Ascending aorta (tissue), 2 donors: ENCODE data around the gene TAB2. TPM values are rescaled to one million over a fixed set of nuclear protein-coding genes. Genes with fewer than 3 reads are reported as not detected.

Experiments
- DNase-seq, 2 donors: peaks; one replicate each; pipeline ENCODE4 v3.0.0-alpha.2; 2019; ENCODE audit warnings: low spot score in 2 of 2
- H3K27ac ChIP-seq, 2 donors: fragments of 200-600 bp; sonication (generic); one replicate each; pipeline ENCODE4 v1.5.1; 2016 to 2017; ENCODE audit warnings: mild to moderate bottlenecking in 1 of 2
- H3K27me3 ChIP-seq: fragments of 200-600 bp; sonication (generic); one replicate; pipeline ENCODE4 v1.5.1; 2017
- H3K36me3 ChIP-seq, 2 donors: fragments of 200-600 bp; sonication (generic); one replicate each; pipeline ENCODE4 v1.5.1; 2016
- H3K4me1 ChIP-seq, 2 donors: fragments of 200-600 bp; sonication (generic); one replicate each; pipeline ENCODE4 v1.5.1; 2016 to 2017; ENCODE audit warnings: mild to moderate bottlenecking in 1 of 2
- H3K4me3 ChIP-seq, 2 donors: fragments of 200-600 bp; sonication (generic); one replicate each; pipeline ENCODE4 v1.5.1; 2016 to 2017; ENCODE audit warnings: mild to moderate bottlenecking in 1 of 2
- H3K9me3 ChIP-seq, 2 donors: fragments of 200-600 bp; sonication (generic); one replicate each; pipeline ENCODE4 v1.5.1; 2016
- CTCF ChIP-seq, 3 experiments: fragments of 200-600 bp in 2 of 3; fragments of 450-650 bp in 1 of 3; sonication (generic) in 2 of 3; IDR thresholded peaks; one replicate each; pipeline ENCODE4 v1.5.1; 2016 to 2019; ENCODE audit warnings: antibody characterized with exemption in 3 of 3, mild to moderate bottlenecking in 1 of 3, moderate library complexity in 1 of 3
- intact Hi-C: fragments of 100-400 bp; cut with DNase I; formaldehyde crosslinking; loops from one replicate; pipeline ENCODE4 v1.15.1; 2023
- total RNA-seq: library from RNA; depleted of rRNA; stranded (reverse); fragments of >200 nt; gene quantifications from one replicate; pipeline ENCODE4 v1.1.0, GENCODE V29; 2016

TAB2 gene
- total RNA-seq, 1 donor from 2014 or later, result 55.2 TPM

- Histone ChIP-seq H3K4me1 (peaks cover 16 to 57% of the 10 kb centered on the region in 2 donors), H3K4me3 (no peak overlapping the region), H3K27ac (no peak overlapping the region), H3K27me3 (no peaks in the 10 kb centered on the region), H3K36me3 (no peaks in the 10 kb centered on the region), H3K9me3 (no peaks in the 10 kb centered on the region)
- DNase-seq, result no peak
- intact Hi-C loops, result no loop called here
- no peak for TF ChIP-seq CTCF (IDR thresholded peaks at IDR 0.05)
Measured at GRCh38 chr6:149333266-149333620, 15.7 kb downstream of the TAB2 start.

DNA sequence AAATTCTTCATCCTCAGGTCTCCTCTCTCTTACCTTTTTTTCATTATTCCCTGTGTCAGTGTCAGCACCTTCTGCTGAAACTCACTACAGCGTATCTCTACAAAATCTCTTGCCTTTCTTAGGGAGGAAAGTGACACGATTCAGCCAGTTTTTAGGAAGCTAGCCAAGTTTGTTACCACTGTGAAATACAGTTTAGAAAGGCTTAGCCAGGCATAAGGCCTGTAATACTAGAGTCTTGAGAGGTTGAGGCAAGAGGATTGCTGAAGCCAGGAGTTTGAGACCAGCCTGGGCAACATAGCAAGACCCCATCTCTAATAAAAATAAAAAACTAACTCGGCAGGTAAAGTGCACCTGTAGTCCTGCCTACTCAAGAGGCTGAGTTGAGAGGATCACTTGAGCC lies 16.7 kb downstream of the TAB2 start:
- Histone ChIP-seq H3K36me3 (no peaks in the 10 kb centered on the region), H3K4me1 (peaks cover 16 to 53% of the 10 kb centered on the region in 2 donors), H3K27me3 (no peaks in the 10 kb centered on the region), H3K27ac (peak overlapping the region; percentile 53 to 58), H3K9me3 (no peaks in the 10 kb centered on the region), H3K4me3 (peak overlapping the region in 1 of 2 donors; percentile 3)
- TF ChIP-seq CTCF (IDR thresholded peaks at IDR 0.05), result no peak
- intact Hi-C loops, result loop anchor here (2.0 kb wide), 1 partner anchor 17 kb away; the partner anchor contains the start of gene TAB2
- DNase-seq, result no peak

- no peak for TF ChIP-seq CTCF (IDR thresholded peaks at IDR 0.05)
- H3K9me3 ChIP-seq, result no peaks in the 10 kb centered on the region
- H3K4me3 ChIP-seq, result peak overlapping the region in 1 of 2 donors; percentile 3
- H3K27ac ChIP-seq, result peak overlapping the region; percentile 53 to 58
- H3K27me3 ChIP-seq, result no peaks in the 10 kb centered on the region
- no peaks in the 10 kb centered on the region for H3K36me3 ChIP-seq
- H3K4me1 ChIP-seq, result peaks cover 16 to 52% of the 10 kb centered on the region in 2 donors
- peak in 1 of 2 donors; percentile 83 for DNase-seq
- intact Hi-C loops, result loop anchor here (2.0 kb wide), 1 partner anchor 18 kb away; the partner anchor contains the start of gene TAB2
Measured at GRCh38 chr6:149334682-149335160, 17.2 kb downstream of the TAB2 start.

DNA sequence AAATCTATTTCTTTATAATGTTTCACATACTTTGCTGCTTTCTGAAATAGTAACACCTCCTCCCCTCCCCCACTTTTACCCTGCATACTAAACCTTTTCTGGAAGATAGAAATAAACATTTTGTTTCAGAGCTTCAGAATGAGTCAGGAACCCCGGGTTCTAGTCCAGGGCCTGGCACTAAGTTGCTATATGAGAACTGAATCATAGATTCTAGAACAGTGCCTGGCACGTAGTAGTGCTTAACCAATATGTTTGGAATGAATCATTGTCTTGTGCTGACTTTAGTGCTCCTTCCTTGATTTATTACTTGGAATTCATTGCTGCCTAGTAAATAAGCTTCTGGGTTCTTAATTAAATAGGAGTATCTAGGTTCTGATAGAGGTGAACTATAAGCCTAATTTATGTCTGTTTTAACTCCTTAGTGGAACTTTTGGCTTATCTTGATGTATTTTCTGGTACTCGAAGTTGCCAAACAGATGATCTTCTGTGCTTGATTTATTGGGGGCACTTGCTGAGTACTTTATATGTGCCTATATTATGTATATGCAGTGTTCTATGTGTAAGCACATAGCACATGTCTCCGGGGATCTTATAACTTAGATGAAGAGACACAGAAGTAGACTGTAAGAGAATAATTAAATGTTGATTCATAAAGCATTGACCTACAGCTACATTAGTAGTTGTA lies 18.6 kb downstream of the TAB2 start:
- no peaks in the 10 kb centered on the region for H3K27me3 ChIP-seq
- no peak for DNase-seq
- no peak overlapping the region for H3K4me3 ChIP-seq
- intact Hi-C loops, result loop anchor here (2.0 kb wide), 1 partner anchor 19 kb away; the partner anchor contains the start of gene TAB2
- H3K9me3 ChIP-seq, result no peaks in the 10 kb centered on the region
- H3K27ac ChIP-seq, result peak overlapping the region; percentile 5 to 58
- H3K4me1 ChIP-seq, result peaks cover 16 to 59% of the 10 kb centered on the region in 2 donors
- no peak for TF ChIP-seq CTCF (IDR thresholded peaks at IDR 0.05)
- no peaks in the 10 kb centered on the region for H3K36me3 ChIP-seq

GRCh38 chr6:149336609-149336928 lies 19.1 kb downstream of the TAB2 start:
- H3K4me1 ChIP-seq, result peaks cover 16 to 64% of the 10 kb centered on the region in 2 donors
- no peak for DNase-seq
- TF ChIP-seq CTCF (IDR thresholded peaks at IDR 0.05), result no peak
- intact Hi-C loops, result no loop called here
- H3K27ac ChIP-seq, result peak overlapping the region; percentile 5 to 58
- H3K4me3 ChIP-seq, result no peak overlapping the region
- H3K36me3 ChIP-seq, result no peaks in the 10 kb centered on the region
- no peaks in the 10 kb centered on the region for H3K9me3 ChIP-seq
- no peaks in the 10 kb centered on the region for H3K27me3 ChIP-seq
